DND-41 (cell line): ENCODE results near the gene HOXD12.

Source experiments
- ATAC-seq: fragments of 200-7000 bp; cut with Tn5 transposase; 3 replicates; pipeline ENCODE4 v1.9.1; 2021; ENCODE audit warnings: low read depth; ENCODE audit not compliant: insufficient read depth
- DNase-seq: peaks from one replicate; pipeline ENCODE4 v3.0.0-alpha.2; 2020
- H2AFZ ChIP-seq: 2 replicates; pipeline ENCODE4 v1.6.0; 2012; ENCODE audit warnings: low read depth, low read length
- H3K27ac ChIP-seq: 2 replicates; pipeline ENCODE4 v1.5.1; 2012; ENCODE audit warnings: low read length, inconsistent platforms
- H3K27me3 ChIP-seq: fragments of 200-600 bp; sonication (generic); 2 replicates; pipeline ENCODE4 v1.6.0; 2012; ENCODE audit warnings: low read length, mild to moderate bottlenecking, inconsistent platforms; ENCODE audit not compliant: insufficient read depth, poor library complexity
- H3K36me3 ChIP-seq: 2 replicates; pipeline ENCODE4 v1.5.1; 2012; ENCODE audit warnings: low read length, inconsistent platforms; ENCODE audit not compliant: insufficient read depth
- H3K4me1 ChIP-seq: 2 replicates; pipeline ENCODE4 v1.5.1; 2012; ENCODE audit warnings: mild to moderate bottlenecking, low read length; ENCODE audit not compliant: insufficient read depth
- H3K4me2 ChIP-seq: 2 replicates; pipeline ENCODE4 v1.6.0; 2012; ENCODE audit warnings: mild to moderate bottlenecking, moderate library complexity, low read length, inconsistent platforms; ENCODE audit not compliant: insufficient read depth
- H3K4me3 ChIP-seq, 2 experiments: fragments of 200-600 bp in 1 of 2; shearing (Covaris generic) in 1 of 2; 2 replicates each; pipeline ENCODE4 v1.5.1; 2012 to 2016; ENCODE audit warnings: inconsistent platforms in 2 of 2, low read length in 2 of 2, mild to moderate bottlenecking in 2 of 2, low read depth in 1 of 2, moderate library complexity in 1 of 2
- H3K79me2 ChIP-seq: 2 replicates; pipeline ENCODE4 v1.6.0; 2012; ENCODE audit warnings: low read length, inconsistent platforms; ENCODE audit not compliant: insufficient read depth
- H3K9ac ChIP-seq: 2 replicates; pipeline ENCODE4 v1.6.0; 2012; ENCODE audit warnings: low read depth, mild to moderate bottlenecking, inconsistent platforms, low read length, moderate library complexity
- H3K9me3 ChIP-seq: 2 replicates; pipeline ENCODE4 v1.5.1; 2012; ENCODE audit warnings: low read length, moderate library complexity, mild to moderate bottlenecking, inconsistent platforms; ENCODE audit not compliant: insufficient read depth, severe bottlenecking
- H4K20me1 ChIP-seq: 2 replicates; pipeline ENCODE4 v1.6.0; 2012; ENCODE audit warnings: low read length; ENCODE audit not compliant: insufficient read depth
- CTCF ChIP-seq: IDR thresholded peaks from 2 replicates; pipeline ENCODE4 v1.5.1; 2012; ENCODE audit warnings: borderline replicate concordance, low read length, moderate library complexity, mild to moderate bottlenecking; ENCODE audit not compliant: poor library complexity, severe bottlenecking; ENCODE audit errors: extremely low read depth
- EZH2 ChIP-seq: IDR thresholded peaks from 3 replicates; pipeline ENCODE4 v1.6.1; 2012; ENCODE audit warnings: borderline replicate concordance, low read depth, mild to moderate bottlenecking, moderate library complexity, low read length, inconsistent platforms; ENCODE audit not compliant: severe bottlenecking

Gene HOXD12

GRCh38 chr2:176149939-176150583 lies 50.5 kb downstream of the HOXD12 start:
- Histone ChIP-seq H3K4me3 (no peak overlapping the region), H3K27me3 (peaks cover 2% of the 10 kb centered on the region), H3K27ac (no peak overlapping the region), H4K20me1 (no peaks in the 10 kb centered on the region), H3K4me1 (no peaks in the 10 kb centered on the region), H3K36me3 (no peaks in the 10 kb centered on the region), H3K4me2 (no peak overlapping the region), H3K9me3 (no peaks in the 10 kb centered on the region), H3K79me2 (no peaks in the 10 kb centered on the region), H3K9ac (no peak overlapping the region), H2AFZ (no peak overlapping the region)
- TF ChIP-seq CTCF: no peak
- DNase-seq: no peak
- no peak for ATAC-seq

- Histone ChIP-seq H3K9ac (no peak overlapping the region), H3K4me1 (no peaks in the 10 kb centered on the region), H3K79me2 (no peaks in the 10 kb centered on the region), H4K20me1 (no peaks in the 10 kb centered on the region), H3K4me3 (no peak overlapping the region), H3K27ac (no peak overlapping the region), H3K9me3 (no peaks in the 10 kb centered on the region), H3K36me3 (no peaks in the 10 kb centered on the region), H3K27me3 (peaks cover 4% of the 10 kb centered on the region), H3K4me2 (no peak overlapping the region), H2AFZ (no peak overlapping the region)
- TF ChIP-seq CTCF (no peak), EZH2 (no peak)
- DNase-seq: no peak
- ATAC-seq: no peak
These were observed 51.2 kb downstream of the HOXD12 start for GRCh38 chr2:176150584-176151441.

- Histone ChIP-seq H3K4me1 (no peaks in the 10 kb centered on the region), H3K27ac (no peak within 1 kb of the TSS), H4K20me1 (no peaks in the 10 kb centered on the region), H3K9me3 (no peaks in the 10 kb centered on the region), H3K9ac (no peak within 1 kb of the TSS), H3K27me3 (peaks cover 4% of the 10 kb centered on the region), H3K4me2 (no peak within 1 kb of the TSS), H3K4me3 (no peak within 1 kb of the TSS), H3K79me2 (no peaks in the 10 kb centered on the region), H2AFZ (no peak within 1 kb of the TSS), H3K36me3 (no peaks in the 10 kb centered on the region)
- TF ChIP-seq CTCF: no peak
- no peak for TF ChIP-seq EZH2
- ATAC-seq: no peak
- DNase-seq: no peak
These were observed 52.1 kb downstream of the HOXD12 start, which contains the start of gene HOXD4 for GRCh38 chr2:176151442-176152287. Gene HOXD4, plus strand, starts transcription at chr2:176151550. Its CDS starts 84 bp downstream, at chr2:176151634.
